ENCODE results near the gene KRT24.

KRT24 gene

GRCh38 chr17:40687106-40687505, 16.4 kb downstream of the KRT24 start:
- no peak for DNase-seq

- DNase-seq: no peak
These were observed 17.4 kb downstream of the KRT24 start for GRCh38 chr17:40686192-40686591.

- DNase-seq: no peak
These were observed 22.6 kb downstream of the KRT24 start for GRCh38 chr17:40680998-40681397.

GRCh38 chr17:40679523-40679907, 24.0 kb downstream of the KRT24 start:
- no peak for DNase-seq

DNA sequence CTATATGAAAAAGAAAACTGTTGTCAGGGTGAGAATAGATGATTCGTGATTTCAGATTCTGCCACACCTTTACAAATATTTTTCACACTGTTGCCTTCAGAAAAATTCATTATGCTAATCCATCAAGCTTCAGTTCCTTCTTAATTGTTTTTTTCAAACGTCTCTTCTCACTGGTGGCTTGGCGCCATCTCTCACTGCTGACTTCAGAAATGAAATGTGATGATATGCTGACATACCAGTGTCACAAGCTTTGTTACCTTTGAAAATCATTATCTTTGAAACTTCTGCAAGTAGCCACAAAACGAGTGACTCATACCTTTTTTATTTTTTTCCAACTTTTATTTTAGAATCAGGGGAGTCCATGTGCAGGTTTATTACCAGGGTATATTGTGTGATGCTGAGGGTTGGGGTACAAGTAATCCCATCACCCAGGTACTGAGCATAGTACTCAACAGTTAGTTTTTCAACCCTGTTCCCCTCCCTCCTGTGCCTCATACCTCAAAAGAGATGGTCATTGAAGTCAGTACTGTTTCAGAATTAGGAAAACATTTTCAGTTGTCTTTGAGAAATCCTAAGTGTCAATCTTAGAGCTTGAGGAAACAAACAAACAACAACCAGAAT, 24.5 kb downstream of the KRT24 start:
- DNase-seq: no peak

DNA sequence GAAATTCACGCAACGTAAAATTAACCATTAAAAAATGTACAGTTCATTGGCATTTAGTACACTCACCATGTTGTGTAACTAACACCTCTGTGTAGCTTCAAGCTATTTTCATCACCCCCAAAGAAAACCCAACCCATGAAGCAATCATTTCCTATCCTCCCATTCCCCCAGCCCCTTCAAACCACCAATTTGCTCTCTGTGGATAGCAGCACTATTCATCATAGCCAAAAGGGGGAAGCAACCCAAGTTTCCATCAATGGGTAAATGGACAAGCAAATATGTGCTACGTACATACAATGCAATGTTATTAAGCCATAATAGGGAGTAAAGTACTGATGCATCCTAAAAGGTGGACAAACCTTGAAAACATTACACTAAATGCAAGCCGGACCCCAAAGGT, 27.6 kb downstream of the KRT24 start:
- DNase-seq: no peak

- no peak for DNase-seq
These were observed 30.9 kb downstream of the KRT24 start for GRCh38 chr17:40672654-40673053.

DNA sequence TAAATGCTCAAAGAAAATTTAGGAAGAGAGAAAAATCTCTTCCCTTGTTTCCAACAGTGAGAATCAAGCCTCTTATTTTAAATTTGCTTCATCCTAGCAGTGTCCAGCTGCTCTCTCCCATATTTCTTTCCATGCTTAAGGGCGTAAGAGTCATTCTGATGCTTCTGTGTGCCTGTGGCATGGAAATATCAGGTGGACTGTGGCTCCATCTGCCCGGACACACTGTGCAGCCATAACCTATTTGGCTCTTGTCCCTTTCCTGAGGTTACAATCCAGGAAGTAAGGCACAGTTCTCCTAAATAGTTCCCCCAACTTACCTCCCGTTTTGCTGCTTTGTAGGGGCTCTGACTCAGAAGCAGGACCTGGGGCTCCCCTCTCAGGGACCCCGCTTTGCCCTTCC, 32.3 kb downstream of the KRT24 start:
- DNase-seq: no peak

GRCh38 chr17:40666331-40666730, 37.2 kb downstream of the KRT24 start:
- DNase-seq: no peak

DNA sequence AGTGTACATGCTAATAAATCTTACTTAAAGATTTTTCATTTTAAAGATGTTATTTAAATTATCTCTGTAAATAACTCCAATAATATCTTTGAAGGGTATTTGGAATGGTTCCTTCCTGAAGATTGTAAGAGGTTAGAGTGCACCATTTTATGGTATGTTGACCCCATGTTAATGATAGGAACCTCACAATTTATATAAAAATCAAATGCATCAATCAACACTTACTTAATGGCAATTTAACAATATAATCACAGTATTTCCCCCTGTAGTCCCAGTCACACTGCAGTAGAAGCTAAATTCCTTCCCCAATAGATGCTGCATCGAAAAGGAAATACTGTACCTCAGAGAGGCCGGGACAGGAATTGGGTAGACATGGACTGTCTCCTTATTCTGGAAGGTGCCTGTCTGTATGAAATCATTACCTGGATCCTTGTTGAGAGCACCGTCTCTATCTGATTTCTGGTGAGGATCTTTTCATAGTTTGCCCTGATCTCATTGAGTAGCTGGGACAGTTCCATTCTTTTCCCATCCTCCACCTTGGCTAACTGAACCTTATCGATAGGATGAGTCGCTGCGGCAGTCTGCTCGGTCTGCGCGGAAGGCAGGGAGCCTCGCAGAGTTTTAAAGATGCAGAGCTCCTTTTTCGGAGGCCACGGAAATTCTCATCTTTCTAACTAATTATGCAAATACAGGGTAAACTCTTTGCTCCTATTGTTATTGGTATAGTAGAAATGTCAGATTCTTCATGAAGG, 38.8 kb downstream of the KRT24 start, which contains the start of gene KRT222:
TSS of gene KRT222 (minus strand) at position 596 of the 752 bp plus-strand sequence. CDS start at position 518, 78 bp downstream.
- DNase-seq: no peak

- no peak for DNase-seq
These were observed 40.3 kb downstream of the KRT24 start for GRCh38 chr17:40663252-40663651.

GRCh38 chr17:40659911-40660310, 43.6 kb downstream of the KRT24 start:
- no peak for DNase-seq

- no peak for DNase-seq
These were observed 45.2 kb downstream of the KRT24 start for GRCh38 chr17:40658396-40658795.

- no peak for DNase-seq
These were observed 51.6 kb downstream of the KRT24 start for GRCh38 chr17:40651939-40652338.

DNA sequence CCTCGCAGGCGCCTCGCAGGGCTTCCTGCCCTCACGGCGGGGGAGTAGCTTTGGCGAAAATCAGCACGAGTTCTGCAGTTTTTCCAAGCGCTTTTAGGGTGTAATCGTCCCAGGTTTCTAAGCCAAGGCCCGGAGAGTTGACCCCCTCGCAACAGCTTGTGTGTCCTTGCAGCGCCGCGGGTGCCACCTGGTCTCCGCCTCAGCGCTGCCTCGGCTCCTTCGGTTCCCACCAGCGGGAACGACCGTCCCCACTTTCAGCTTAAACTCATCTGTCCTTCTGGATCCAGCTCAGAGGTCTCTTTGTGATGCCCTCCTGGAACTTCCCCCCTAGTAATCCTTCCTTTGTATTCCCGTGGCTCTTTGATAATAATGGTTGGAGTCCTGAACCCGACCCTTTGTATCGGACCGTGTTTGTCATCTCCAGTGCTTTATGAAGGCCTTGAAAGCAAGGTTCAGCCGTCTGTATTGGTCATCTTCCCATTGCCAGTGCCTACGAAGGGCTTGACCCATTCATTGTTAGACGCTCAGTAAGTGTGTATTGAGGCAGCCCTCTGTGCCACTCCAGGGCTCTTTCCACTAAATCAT, 55.1 kb downstream of the KRT24 start:
- DNase-seq: peak in 1 of 2 experiments; percentile 71

Measured in NCI-H187 (cell line).